Gastroesophageal sphincter (tissue), 3 donors: ENCODE results near the gene DCAF8.

ENCODE experiments used
- CTCF ChIP-seq, 4 experiments: fragments of 200-600 bp in 2 of 4; fragments of 450-650 bp in 2 of 4; sonication (generic) in 1 of 4; IDR thresholded peaks; one replicate each; pipeline ENCODE4 v1.5.1; 2017 to 2019; ENCODE audit warnings: antibody characterized with exemption in 4 of 4, mild to moderate bottlenecking in 2 of 4, moderate library complexity in 2 of 4
- EP300 ChIP-seq: sonication (generic); formaldehyde crosslinking; IDR thresholded peaks from one replicate; pipeline ENCODE4 v1.6.1; 2017; ENCODE audit warnings: antibody characterized with exemption, mild to moderate bottlenecking
- POLR2A ChIP-seq, 2 donors: fragments of 450-650 bp; IDR thresholded peaks; one replicate each; pipeline ENCODE4 v1.6.1; 2017; ENCODE audit warnings: antibody characterized with exemption in 2 of 2, mild to moderate bottlenecking in 2 of 2, moderate library complexity in 1 of 2
- POLR2AphosphoS5 ChIP-seq: sonication (generic); formaldehyde crosslinking; IDR thresholded peaks from one replicate; pipeline ENCODE4 v1.6.1; 2017; ENCODE audit warnings: antibody characterized with exemption

- TF ChIP-seq CTCF (IDR thresholded peaks at IDR 0.05) = no peak
- TF ChIP-seq EP300 = no peak
- no peak for TF ChIP-seq POLR2A (IDR thresholded peaks at IDR 0.05)
- TF ChIP-seq POLR2AphosphoS5 = no peak
Observed at GRCh38 chr1:160168609-160169369, 93.6 kb downstream of the DCAF8 start.
